PC-9 (cell line): Measurements from ENCODE around the gene PTPRM. TPM values are rescaled to one million over a fixed set of nuclear protein-coding genes. Genes with fewer than 3 reads are reported as not detected.
A peak's percentile ranks its signal among the peaks of the same experiment; 100 is the strongest.

Source experiments
- BruUV-seq: library from RNA; stranded (reverse); fragments of 400-500 nt; replicated peaks from 2 replicates; lab custom pipeline; 2021; lab: Mats Ljungman, UMichigan
- CTCF ChIA-PET: fragments of 300-600 bp; sonication (Branson Sonifier 250); formaldehyde crosslinking; loops from one replicate; lab custom pipeline; 2022; ENCODE audit warnings: antibody characterized with exemption; lab: Charles Lee
- POLR2A ChIA-PET: fragments of 300-600 bp; sonication (Branson Sonifier 250); formaldehyde crosslinking; loops from one replicate; lab custom pipeline; 2022; ENCODE audit warnings: antibody characterized with exemption; ENCODE audit not compliant: unreplicated experiment; lab: Charles Lee
- DNase-seq, 2 experiments: peaks; one replicate each; pipeline versions ENCODE4 v3.0.0 to v3.0.0-alpha.2; 2015 to 2022; ENCODE audit warnings: mixed read lengths in 1 of 2
- H2AFZ ChIP-seq: fragments of 200-600 bp; sonication (generic); 2 replicates; pipeline ENCODE4 v1.8.1; 2017; ENCODE audit warnings: antibody characterized with exemption
- H3F3A ChIP-seq: fragments of 200-600 bp; sonication (generic); 2 replicates; pipeline ENCODE4 v1.8.1; 2017; ENCODE audit warnings: antibody characterized with exemption, mild to moderate bottlenecking, low read depth; ENCODE audit not compliant: insufficient read depth
- H3K27ac ChIP-seq: fragments of 200-600 bp; sonication (generic); 2 replicates; pipeline ENCODE4 v1.6.1; 2016; ENCODE audit warnings: mixed run types
- H3K27me3 ChIP-seq: fragments of 200-600 bp; sonication (generic); 2 replicates; pipeline ENCODE4 v1.6.1; 2016; ENCODE audit warnings: low read depth, mixed run types; ENCODE audit not compliant: insufficient read depth
- H3K36me3 ChIP-seq: fragments of 200-600 bp; sonication (generic); 2 replicates; pipeline ENCODE4 v1.6.1; 2016; ENCODE audit warnings: low read depth, mixed run types
- H3K4me1 ChIP-seq: fragments of 200-600 bp; sonication (generic); replicated peaks from 2 replicates; pipeline ENCODE4 v1.6.1; 2016; ENCODE audit warnings: mixed run types; ENCODE audit not compliant: insufficient read depth
- H3K4me2 ChIP-seq: fragments of 200-600 bp; sonication (generic); 2 replicates; pipeline ENCODE4 v1.6.1; 2017; ENCODE audit warnings: mixed run types
- H3K4me3 ChIP-seq: fragments of 200-600 bp; sonication (generic); 2 replicates; pipeline ENCODE4 v1.6.1; 2016; ENCODE audit warnings: mixed run types
- H3K79me2 ChIP-seq: fragments of 200-600 bp; sonication (generic); 2 replicates; pipeline ENCODE4 v1.6.1; 2017; ENCODE audit warnings: low read depth, mixed run types
- H3K9me2 ChIP-seq: fragments of 200-600 bp; sonication (generic); 2 replicates; pipeline ENCODE4 v1.8.1; 2017; ENCODE audit warnings: mild to moderate bottlenecking; ENCODE audit not compliant: insufficient read depth
- H3K9me3 ChIP-seq: fragments of 200-600 bp; sonication (generic); 2 replicates; pipeline ENCODE4 v1.8.1; 2016; ENCODE audit warnings: low read depth; ENCODE audit not compliant: insufficient read depth
- H4K20me1 ChIP-seq: fragments of 200-600 bp; sonication (generic); 2 replicates; pipeline ENCODE4 v1.8.1; 2017; ENCODE audit not compliant: insufficient read depth
- EZH2 ChIP-seq: fragments of 200-600 bp; sonication (generic); IDR thresholded peaks from 2 replicates; pipeline ENCODE4 v1.8.0; 2017; ENCODE audit warnings: antibody characterized with exemption, low read depth
- intact Hi-C: fragments of 100-400 bp; cut with micrococcal nuclease; formaldehyde crosslinking; loops from one replicate; pipeline ENCODE4 v1.10.0; 2022; ENCODE audit not compliant: unreplicated experiment
- total RNA-seq: library from RNA; stranded (reverse); gene quantifications from 2 replicates; pipeline ENCODE4 v1.2.3, GENCODE V29; 2021
- TF ChIP-seq, protein P1 (sequence below): fragments of 200-600 bp; sonication (generic); conservative IDR thresholded peaks from 2 replicates; pipeline ENCODE4 v1.6.1; 2017; ENCODE audit warnings: mixed run types, antibody characterized with exemption, mild to moderate bottlenecking, moderate library complexity

The PTPRM gene
- total RNA-seq, 1 experiment from 2014 or later: 32.5 TPM

DNA sequence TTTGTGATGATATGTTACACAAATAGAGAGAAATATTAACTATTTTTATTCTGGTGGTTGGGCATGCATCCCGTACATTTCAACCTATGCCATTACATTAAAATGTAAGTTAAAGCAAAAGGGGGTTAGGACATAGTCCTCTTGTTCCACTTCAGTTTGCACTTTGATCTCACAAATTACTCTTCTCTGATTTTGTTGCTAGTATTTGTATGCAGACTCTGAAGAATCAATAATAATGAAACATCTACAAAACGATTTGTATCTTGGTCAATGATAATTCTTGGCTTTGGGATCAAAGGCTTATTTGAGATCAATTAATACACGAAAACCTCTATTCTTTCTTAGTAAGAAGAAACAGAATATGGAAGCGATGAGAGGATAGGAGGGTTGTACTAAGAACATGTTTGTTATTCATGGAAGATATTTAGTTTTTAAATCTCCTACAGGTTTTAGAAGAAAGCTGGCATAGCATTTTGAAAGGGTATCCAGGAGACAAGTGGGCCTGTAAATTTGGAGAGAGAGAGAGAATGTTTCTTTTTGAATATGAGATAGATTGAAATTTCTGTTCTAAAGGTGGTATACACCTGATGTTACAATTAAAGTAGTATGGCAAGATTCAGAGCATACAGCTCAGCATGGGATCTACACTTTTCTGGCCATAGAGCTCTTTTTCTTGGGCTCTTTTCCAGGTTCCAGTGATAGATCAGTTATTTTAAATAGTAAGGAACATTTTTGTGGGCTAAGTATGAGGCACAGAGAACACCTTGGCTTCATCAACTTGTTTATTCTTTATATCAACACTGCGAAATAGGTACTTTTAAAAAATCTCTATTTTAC is 347.9 kb downstream of the PTPRM start:
- CTCF ChIA-PET: no interaction called here
- no peak for DNase-seq
- H3K9me3 ChIP-seq: peaks cover 8% of the 10 kb centered on the region
- H3F3A ChIP-seq: no peaks in the 10 kb centered on the region
- no peaks in the 10 kb centered on the region for H3K27me3 ChIP-seq
- POLR2A ChIA-PET: no interaction called here
- H2AFZ ChIP-seq: no peak overlapping the region
- intact Hi-C loops: no loop called here
- H4K20me1 ChIP-seq: no peaks in the 10 kb centered on the region
- H3K27ac ChIP-seq: no peak overlapping the region
- no peak overlapping the region for H3K4me2 ChIP-seq
- TF ChIP-seq, protein P1, sequence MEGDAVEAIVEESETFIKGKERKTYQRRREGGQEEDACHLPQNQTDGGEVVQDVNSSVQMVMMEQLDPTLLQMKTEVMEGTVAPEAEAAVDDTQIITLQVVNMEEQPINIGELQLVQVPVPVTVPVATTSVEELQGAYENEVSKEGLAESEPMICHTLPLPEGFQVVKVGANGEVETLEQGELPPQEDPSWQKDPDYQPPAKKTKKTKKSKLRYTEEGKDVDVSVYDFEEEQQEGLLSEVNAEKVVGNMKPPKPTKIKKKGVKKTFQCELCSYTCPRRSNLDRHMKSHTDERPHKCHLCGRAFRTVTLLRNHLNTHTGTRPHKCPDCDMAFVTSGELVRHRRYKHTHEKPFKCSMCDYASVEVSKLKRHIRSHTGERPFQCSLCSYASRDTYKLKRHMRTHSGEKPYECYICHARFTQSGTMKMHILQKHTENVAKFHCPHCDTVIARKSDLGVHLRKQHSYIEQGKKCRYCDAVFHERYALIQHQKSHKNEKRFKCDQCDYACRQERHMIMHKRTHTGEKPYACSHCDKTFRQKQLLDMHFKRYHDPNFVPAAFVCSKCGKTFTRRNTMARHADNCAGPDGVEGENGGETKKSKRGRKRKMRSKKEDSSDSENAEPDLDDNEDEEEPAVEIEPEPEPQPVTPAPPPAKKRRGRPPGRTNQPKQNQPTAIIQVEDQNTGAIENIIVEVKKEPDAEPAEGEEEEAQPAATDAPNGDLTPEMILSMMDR: no peak
- TF ChIP-seq EZH2: no peak
- no peak overlapping the region for H3K4me3 ChIP-seq
- BruUV-seq: no TSS peak
- H3K9me2 ChIP-seq: no peaks in the 10 kb centered on the region
- H3K79me2 ChIP-seq: no peaks in the 10 kb centered on the region
- peaks cover 7% of the 10 kb centered on the region; the same call in 1 of the 2 replicates for H3K36me3 ChIP-seq
- H3K4me1 ChIP-seq: peaks cover 7% of the 10 kb centered on the region; the same call in 1 of the 2 replicates

DNA sequence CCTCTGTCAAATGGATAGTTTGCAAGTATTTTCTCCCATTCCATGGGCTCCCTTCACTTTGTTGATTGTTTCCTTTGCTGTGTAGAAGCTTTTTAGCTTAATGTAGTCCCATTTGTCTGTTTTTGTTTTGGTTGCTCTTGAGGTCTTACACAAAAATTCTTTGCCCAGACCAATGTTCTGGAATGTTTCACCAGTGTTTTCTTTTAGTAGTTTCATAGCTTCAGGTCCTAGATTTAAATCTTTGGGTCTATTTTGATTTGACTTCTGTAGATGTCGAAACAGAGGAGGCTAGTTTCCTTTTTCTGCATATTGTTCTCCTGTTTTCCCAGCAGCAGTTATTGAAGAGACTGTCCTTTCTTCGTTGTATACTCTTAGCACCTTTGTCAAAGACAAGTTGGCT is 351.6 kb downstream of the PTPRM start:
- Histone ChIP-seq H3K9me2 (no peaks in the 10 kb centered on the region), H3K27ac (no peak overlapping the region), H3K27me3 (no peaks in the 10 kb centered on the region), H3K4me1 (peaks cover 42% of the 10 kb centered on the region), H2AFZ (no peak overlapping the region), H3K79me2 (peaks cover 3% of the 10 kb centered on the region; the same call in 1 of the 2 replicates), H3K36me3 (peaks cover 13% of the 10 kb centered on the region), H3K4me3 (no peak overlapping the region), H4K20me1 (no peaks in the 10 kb centered on the region), H3K9me3 (peaks cover 8% of the 10 kb centered on the region), H3K4me2 (no peak overlapping the region), H3F3A (peaks cover 18% of the 10 kb centered on the region)
- POLR2A ChIA-PET: no interaction called here
- DNase-seq: no peak
- intact Hi-C loops: no loop called here
- CTCF ChIA-PET: no interaction called here
- TF ChIP-seq, protein P1: no peak
- no peak for TF ChIP-seq EZH2
- no TSS peak for BruUV-seq

DNA sequence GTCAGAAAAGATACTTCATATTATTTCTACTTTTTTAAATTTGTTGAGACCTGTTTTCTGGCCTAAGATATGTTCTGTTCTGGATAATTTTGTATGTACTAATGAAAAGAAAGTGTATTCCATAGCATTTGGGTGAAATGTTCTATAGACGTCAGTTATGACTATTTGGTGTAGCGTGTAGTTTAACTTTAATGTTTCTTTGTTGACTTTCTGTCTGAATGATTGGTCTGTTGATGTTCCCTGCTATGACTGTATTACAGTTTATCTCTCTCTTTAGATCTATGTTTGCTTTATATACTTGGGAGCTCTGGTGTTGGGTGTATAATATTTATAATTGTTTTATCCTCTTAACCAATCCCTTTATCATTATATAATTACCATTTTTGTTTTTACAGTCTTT is 352.4 kb downstream of the PTPRM start:
- no peaks in the 10 kb centered on the region for H3K27me3 ChIP-seq
- no peaks in the 10 kb centered on the region for H3K9me2 ChIP-seq
- H3K36me3 ChIP-seq: peaks cover 13% of the 10 kb centered on the region
- H3K4me2 ChIP-seq: no peak overlapping the region
- TF ChIP-seq EZH2: no peak
- TF ChIP-seq, protein P1: no peak
- peaks cover 49% of the 10 kb centered on the region for H3K4me1 ChIP-seq
- no peak overlapping the region for H3K4me3 ChIP-seq
- H4K20me1 ChIP-seq: no peaks in the 10 kb centered on the region
- no peak overlapping the region for H2AFZ ChIP-seq
- H3K79me2 ChIP-seq: peaks cover 3% of the 10 kb centered on the region; the same call in 1 of the 2 replicates
- CTCF ChIA-PET: no interaction called here
- DNase-seq: no peak
- H3K27ac ChIP-seq: peak overlapping the region; percentile 100; the same call in 1 of the 2 replicates
- no TSS peak for BruUV-seq
- peaks cover 18% of the 10 kb centered on the region for H3F3A ChIP-seq
- H3K9me3 ChIP-seq: peaks cover 8% of the 10 kb centered on the region
- POLR2A ChIA-PET: no interaction called here
- intact Hi-C loops: no loop called here
